HK-2 (cell line): Measurements from ENCODE around the gene CATSPERZ.
"Not testable (repeated sequence)": the region's sequence is repeated elsewhere in the genome, so short reads cannot be mapped to it uniquely, and the experiment has no call there.

Experiments used
- DNase-seq: peaks from one replicate; pipeline ENCODE4 v3.0.0-alpha.2; 2018; ENCODE audit not compliant: unreplicated experiment

Gene CATSPERZ

DNA sequence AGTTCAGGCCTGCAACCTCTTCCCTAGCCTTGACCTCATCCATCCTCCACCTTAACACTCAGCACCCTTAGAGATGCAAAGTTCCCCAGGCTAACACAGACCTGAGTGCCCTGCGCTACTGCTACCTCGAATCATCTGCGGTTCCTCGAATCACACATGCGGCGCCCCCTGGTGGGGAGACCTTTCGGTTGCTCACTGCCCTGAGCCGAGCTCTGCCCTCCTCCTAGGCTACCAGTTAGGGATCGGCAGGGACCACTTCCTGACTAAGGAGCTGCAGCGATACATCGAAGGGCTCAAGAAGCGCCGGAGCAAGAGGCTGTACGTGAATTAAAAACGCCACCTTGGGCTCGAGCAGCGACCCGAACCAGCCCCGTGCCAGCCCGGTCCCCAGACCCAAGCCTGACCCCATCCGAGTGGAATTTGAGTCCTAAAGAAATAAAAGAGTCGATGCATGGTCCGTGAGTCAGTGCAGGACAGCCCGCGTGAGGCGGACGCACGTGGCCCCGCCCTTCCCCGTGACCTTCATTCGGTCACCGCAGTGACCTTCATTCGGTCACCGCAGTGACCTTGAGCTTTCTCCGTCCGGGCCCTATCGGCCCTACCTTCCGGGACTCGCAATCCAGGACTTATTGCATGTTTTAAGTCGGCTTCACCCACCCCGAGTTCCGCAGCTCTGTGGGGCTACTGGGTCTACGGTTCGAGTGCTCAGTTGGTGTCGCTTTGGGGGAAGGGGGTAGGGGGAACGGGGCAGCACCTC is 4.3 kb downstream of the CATSPERZ start:
- peak; percentile 91 for DNase-seq

DNA sequence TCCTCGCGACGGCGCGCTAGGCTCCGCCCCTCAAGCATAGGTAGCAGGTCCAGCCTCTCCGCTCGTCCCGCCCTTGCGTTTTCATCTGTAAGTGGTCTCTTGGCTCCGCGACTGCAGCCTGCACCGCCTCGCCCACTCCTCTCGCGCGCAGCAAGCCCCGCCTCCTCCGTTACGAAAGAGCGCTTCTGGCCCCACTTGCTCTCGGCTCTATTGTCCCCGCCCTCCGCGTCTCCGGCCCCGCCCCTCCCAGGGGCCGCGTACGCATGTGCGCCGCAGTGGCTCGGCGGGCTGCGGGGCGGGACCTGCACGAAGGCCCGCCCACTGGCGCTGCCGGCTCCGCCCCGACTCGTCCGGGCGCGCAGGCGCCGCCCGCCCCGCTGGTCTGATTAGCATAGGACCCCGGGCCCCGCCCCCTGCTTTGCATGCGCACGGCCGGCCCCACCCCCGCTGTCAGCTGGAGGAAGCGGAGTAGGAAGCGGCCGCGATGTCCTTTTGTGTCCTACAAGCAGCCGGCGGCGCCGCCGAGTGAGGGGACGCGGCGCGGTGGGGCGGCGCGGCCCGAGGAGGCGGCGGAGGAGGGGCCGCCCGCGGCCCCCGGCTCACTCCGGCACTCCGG is 5.0 kb downstream of the CATSPERZ start, which contains the start of gene ESRRA:
TSS of gene ESRRA (plus strand) at position 450 of the 616 bp plus-strand sequence. CDS start 1,656 bp downstream, outside the sequence.
- peak; percentile 97 for DNase-seq

DNA sequence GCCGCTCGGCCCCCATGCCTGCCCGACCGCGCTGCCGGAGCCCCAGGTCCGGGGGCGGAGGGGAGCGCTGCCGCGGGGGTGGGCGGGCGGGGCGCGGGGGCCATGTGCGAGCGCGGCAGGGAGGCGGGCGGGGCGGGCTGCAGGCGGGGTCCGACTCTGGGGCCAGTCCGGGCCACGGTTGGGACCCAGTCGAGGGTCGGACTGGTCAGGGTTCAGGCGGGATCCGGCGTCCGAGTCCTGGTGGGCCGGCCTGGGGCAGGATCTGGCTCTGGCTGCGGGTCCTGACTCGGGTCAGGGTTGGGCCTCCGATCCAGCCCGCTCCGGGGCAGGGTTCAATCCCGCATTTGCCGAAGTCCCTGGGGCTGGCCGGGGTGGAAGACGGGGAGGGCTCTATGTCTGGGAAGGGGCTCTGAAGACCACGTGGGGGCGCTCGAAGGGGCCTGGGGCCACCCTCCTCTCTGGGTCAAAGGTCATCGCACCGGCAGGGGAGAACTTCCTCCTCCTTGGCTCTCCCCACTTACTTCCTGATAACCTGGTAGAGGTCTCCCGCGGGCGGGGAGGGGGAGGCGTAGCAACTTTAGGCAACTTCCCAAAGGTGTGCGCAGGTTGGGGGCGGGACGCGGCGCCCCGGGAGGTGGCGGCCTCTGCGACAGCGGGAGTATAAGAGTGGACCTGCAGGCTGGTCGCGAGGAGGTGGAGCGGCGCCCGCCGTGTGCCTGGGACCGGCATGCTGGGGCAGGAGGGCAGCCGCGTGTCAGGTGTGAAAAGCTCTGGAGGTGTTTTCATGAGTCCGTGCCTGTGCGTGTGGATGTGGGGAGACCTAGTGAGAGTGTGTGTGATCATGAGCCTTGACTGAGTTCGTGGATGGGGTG is 5.8 kb downstream of the CATSPERZ start:
- peak; percentile 63 for DNase-seq

- DNase-seq, result no peak
Measured at GRCh38 chr11:64306563-64306875, 6.4 kb downstream of the CATSPERZ start.

- DNase-seq, result no peak
Measured at GRCh38 chr11:64306876-64307622, 6.9 kb downstream of the CATSPERZ start.

DNA sequence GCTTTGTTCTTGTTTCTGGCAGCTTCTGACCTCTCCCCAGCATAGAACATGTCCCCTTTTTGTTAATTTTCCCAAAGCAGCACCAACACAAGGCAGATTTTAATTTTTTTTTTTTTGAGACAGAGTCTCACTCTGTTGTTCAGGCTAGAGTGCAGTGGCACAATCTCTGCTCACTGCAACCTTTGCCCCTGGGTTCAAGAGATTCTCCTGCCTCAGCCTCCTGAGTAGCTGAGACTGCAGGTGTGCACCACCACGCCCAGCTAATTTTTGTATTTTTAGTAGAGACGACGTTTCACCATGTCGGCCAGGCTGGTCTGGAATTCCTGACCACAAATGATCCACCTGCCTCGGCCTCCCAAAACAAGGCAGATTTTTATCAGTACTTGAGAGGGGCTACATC is 7.6 kb downstream of the CATSPERZ start:
- not testable (repeated sequence) for DNase-seq

DNA sequence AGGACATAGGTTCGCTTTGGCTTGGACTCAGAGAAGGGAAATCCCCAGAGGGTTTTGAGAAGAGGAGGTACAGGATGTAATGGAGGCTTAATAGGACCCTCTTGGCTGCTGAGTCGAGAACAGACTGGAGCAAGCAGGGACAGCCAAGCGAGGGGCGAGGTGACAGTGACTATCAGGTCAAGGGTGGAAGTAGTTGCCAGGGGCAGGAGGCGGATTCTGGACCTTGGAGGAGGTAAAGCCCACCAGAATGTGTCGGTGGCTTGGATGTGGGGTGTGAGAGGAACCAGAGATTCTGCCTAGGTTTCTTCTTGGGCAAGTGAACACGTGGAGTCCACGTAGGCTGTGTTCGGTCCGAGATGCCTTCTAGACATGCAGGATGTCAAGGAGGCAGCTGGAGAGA is 12.8 kb downstream of the CATSPERZ start:
- DNase-seq, result no peak

GRCh38 chr11:64313491-64314145 is 13.5 kb downstream of the CATSPERZ start:
- no peak for DNase-seq

DNA sequence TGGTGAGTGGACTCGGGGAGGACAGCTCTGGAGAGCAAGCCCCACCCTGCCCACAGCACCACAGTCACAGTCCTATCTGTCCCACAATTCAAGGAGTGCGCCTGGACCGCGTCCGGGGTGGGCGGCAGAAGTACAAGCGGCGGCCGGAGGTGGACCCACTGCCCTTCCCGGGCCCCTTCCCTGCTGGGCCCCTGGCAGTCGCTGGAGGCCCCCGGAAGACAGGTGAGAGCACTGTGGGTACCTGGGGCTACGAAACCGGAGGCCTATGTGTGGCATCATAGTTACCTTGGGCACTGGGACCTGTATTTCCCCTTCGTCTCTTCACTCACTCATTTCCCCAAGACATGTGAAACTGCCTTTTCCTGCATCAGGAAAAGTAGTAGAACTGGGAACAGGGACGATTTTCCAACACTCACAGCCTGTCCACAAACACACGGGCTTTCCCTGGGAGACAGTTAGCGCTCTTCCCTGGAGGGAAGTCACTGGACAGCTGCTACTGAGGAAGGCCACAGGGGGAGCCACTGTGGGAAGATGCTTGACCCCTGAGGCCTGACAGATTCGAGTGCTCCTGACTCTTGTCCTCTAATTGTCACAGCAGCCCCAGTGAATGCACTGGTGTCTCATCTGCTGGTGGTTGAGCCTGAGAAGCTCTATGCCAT is 14.1 kb downstream of the CATSPERZ start:
- DNase-seq, result no peak

DNA sequence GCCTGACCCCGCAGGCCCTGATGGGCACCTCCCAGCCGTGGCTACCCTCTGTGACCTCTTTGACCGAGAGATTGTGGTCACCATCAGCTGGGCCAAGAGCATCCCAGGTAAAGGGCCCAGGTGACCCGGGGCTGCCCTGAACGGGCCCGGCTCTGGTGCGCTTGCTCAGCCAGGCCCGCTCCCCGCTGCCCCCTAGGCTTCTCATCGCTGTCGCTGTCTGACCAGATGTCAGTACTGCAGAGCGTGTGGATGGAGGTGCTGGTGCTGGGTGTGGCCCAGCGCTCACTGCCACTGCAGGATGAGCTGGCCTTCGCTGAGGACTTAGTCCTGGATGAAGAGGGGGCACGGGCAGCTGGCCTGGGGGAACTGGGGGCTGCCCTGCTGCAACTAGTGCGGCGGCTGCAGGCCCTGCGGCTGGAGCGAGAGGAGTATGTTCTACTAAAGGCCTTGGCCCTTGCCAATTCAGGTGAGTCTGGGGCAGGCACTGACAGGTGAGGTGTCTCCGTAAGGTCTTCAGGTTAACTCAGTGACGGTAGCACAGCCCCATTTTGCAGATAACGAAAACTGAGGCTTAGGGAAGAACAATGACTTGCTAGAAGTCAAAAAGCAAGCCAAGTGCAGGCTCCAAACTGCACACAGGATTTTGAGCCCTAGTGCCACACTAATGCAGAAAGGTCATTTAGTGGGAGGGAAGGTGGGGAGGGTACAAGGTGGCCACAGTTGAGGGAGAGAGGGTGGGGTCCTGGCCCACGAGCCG is 14.8 kb downstream of the CATSPERZ start:
- no peak for DNase-seq

DNA sequence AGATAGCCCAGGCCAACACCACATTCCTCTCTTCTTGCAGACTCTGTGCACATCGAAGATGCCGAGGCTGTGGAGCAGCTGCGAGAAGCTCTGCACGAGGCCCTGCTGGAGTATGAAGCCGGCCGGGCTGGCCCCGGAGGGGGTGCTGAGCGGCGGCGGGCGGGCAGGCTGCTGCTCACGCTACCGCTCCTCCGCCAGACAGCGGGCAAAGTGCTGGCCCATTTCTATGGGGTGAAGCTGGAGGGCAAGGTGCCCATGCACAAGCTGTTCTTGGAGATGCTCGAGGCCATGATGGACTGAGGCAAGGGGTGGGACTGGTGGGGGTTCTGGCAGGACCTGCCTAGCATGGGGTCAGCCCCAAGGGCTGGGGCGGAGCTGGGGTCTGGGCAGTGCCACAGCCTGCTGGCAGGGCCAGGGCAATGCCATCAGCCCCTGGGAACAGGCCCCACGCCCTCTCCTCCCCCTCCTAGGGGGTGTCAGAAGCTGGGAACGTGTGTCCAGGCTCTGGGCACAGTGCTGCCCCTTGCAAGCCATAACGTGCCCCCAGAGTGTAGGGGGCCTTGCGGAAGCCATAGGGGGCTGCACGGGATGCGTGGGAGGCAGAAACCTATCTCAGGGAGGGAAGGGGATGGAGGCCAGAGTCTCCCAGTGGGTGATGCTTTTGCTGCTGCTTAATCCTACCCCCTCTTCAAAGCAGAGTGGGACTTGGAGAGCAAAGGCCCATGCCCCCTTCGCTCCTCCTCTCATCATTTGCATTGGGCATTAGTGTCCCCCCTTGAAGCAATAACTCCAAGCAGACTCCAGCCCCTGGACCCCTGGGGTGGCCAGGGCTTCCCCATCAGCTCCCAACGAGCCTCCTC is 15.7 kb downstream of the CATSPERZ start:
- DNase-seq, result not testable (repeated sequence)

DNA sequence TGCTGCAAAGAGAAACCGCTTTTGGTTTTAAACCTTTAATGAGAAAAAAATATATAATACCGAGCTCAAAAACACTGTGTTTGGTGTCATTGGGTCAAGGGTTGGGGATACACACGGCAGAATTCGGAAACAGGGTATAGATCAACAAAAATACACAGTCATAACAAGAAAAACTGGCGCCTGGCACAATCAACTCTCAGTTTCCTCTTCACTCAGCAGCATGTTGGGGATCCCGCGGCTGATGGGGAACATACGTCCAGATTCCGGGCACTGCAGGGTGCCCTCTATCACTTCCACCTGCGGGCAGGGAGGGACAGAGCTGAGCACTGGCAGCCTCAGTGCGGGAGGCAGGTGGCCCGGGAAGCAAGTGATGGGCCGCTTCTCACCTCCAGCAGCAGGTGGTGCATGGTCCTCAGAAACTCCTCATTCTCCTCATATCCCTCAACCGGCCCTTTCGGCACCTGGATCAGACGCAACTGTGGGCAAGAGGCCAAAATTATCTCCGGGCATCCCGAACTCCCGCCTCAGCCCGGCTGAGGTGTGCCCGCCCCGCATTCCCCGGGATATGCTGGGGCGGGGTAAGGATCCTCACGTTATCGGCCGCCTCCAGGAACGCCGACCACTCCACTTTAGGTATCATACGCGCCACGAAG is 16.6 kb downstream of the CATSPERZ start:
- DNase-seq, result peak; percentile 56

GRCh38 chr11:64317325-64317960 is 17.3 kb downstream of the CATSPERZ start, which contains the start of gene TRMT112:
Gene TRMT112 (minus strand): TSS chr11:64317559. CDS start chr11:64317526, 33 bp downstream.
- peak; percentile 89 for DNase-seq

GRCh38 chr11:64317961-64318765 is 18.0 kb downstream of the CATSPERZ start, which contains the start of gene PRDX5:
Gene PRDX5 (plus strand): TSS chr11:64318121. CDS start chr11:64318216, 95 bp downstream.
- DNase-seq, result peak; percentile 92

DNA sequence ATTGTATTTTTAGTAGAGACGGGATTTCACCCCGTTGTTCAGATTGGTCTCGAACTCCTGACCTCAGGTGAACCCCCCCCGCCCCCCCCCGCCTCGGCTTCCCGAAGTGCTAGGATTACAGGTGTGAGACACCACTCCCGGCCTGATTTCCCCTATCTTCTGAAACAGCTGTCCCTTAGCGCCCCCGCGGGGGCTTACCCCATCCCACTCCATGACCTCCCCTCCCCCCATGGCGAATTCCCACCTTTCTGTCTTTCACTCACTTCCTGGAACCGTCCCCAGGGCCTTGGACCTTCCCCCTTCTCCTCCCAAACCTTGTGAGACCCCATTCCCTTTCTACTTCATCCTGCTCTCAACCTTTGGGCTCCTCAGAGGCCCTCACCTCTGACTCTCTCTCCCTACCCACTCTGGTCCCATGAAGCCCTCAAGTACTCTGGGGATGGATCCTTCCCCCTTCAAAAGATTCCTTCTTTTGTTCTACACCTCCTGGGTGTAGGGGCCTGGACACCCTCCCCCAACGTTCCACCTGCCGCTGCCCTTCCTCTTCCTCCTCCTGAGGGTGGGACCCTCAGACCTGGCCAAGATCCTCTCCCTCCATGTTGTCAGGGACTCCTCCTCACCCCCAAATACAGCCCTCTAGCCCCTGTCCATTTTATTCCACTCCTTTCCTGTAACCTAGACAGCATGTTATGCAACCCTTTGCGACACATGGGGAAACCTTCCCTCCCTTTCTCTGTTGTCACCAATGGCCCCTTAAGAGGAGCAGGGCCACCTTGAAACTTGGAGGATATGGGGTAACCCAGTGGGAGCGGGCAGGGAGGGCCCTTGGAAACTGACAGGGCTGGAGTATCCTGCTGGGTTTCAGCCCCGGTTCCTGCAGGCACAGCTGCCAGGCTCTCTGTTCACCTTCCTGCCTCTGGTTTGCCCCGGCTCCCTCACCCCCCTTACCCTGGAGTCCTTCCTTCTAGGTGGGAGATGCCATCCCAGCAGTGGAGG is 18.9 kb downstream of the CATSPERZ start:
- DNase-seq, result no peak

DNA sequence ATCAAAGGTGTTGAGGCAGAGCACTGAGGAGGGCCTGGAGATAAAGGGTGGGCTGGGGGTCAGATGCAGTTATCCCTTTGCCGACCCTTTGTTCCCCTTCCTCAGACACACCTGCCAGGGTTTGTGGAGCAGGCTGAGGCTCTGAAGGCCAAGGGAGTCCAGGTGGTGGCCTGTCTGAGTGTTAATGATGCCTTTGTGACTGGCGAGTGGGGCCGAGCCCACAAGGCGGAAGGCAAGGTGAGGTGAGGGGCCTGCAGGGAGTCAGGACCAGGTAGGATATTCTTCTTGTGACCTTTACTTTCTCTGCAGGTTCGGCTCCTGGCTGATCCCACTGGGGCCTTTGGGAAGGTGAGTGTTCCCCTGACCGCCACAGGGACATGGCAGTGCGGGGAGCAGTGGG is 20.4 kb downstream of the CATSPERZ start:
- no peak for DNase-seq
